OCI-LY7 (cell line): ENCODE results near the gene SNAPIN. TPM values are rescaled to one million over a fixed set of nuclear protein-coding genes. Genes with fewer than 3 reads are reported as not detected.

Experiments
- BruUV-seq: library from RNA; stranded (reverse); fragments of 400-500 nt; replicated peaks from 2 replicates; lab custom pipeline; 2021; lab: Mats Ljungman, UMichigan
- CTCF ChIA-PET: fragments of 300-600 bp; sonication (Branson Sonifier 250); formaldehyde crosslinking; loops from one replicate; lab custom pipeline; 2022; ENCODE audit warnings: antibody characterized with exemption; ENCODE audit not compliant: unreplicated experiment; lab: Charles Lee
- POLR2A ChIA-PET: fragments of 300-600 bp; sonication (Branson Sonifier 250); formaldehyde crosslinking; loops from one replicate; lab custom pipeline; 2022; ENCODE audit warnings: antibody characterized with exemption; lab: Charles Lee
- DNase-seq: peaks from one replicate; pipeline ENCODE4 v3.0.0-alpha.2; 2015; ENCODE audit warnings: low spot score
- H2AFZ ChIP-seq: fragments of 200-600 bp; sonication (generic), shearing (Covaris generic); 2 replicates; pipeline ENCODE4 v1.6.1; 2014; ENCODE audit warnings: mild to moderate bottlenecking, antibody characterized with exemption, low read length, moderate library complexity
- H3K27ac ChIP-seq: fragments of 200-600 bp; sonication (generic); 2 replicates; pipeline ENCODE4 v1.5.1; 2014; ENCODE audit warnings: mixed run types, low read depth, mild to moderate bottlenecking, moderate library complexity, low read length, inconsistent platforms; ENCODE audit not compliant: poor library complexity, severe bottlenecking
- H3K36me3 ChIP-seq: fragments of 200-600 bp; sonication (generic); 2 replicates; pipeline ENCODE4 v1.6.1; 2014; ENCODE audit warnings: mild to moderate bottlenecking, antibody characterized with exemption, low read length, moderate library complexity, mixed read lengths; ENCODE audit not compliant: insufficient read depth
- H3K4me1 ChIP-seq: fragments of 200-600 bp; sonication (generic); 2 replicates; pipeline ENCODE4 v1.5.1; 2014; ENCODE audit warnings: mild to moderate bottlenecking, low read length; ENCODE audit not compliant: insufficient read depth, poor library complexity, severe bottlenecking
- H3K4me2 ChIP-seq: fragments of 200-600 bp; sonication (generic); 2 replicates; pipeline ENCODE4 v1.6.1; 2014; ENCODE audit warnings: mild to moderate bottlenecking, low read length
- H3K4me3 ChIP-seq: fragments of 200-600 bp; sonication (generic); 2 replicates; pipeline ENCODE4 v1.5.1; 2014; ENCODE audit warnings: mild to moderate bottlenecking, low read depth, low read length; ENCODE audit not compliant: poor library complexity, severe bottlenecking
- H3K79me2 ChIP-seq: fragments of 200-600 bp; sonication (generic); 2 replicates; pipeline ENCODE4 v1.6.1; 2016; ENCODE audit warnings: low read depth, mild to moderate bottlenecking, low read length, moderate library complexity, mixed read lengths; ENCODE audit not compliant: insufficient read depth
- H3K9me2 ChIP-seq: fragments of 200-600 bp; sonication (generic); 2 replicates; pipeline ENCODE4 v1.6.1; 2016; ENCODE audit warnings: mild to moderate bottlenecking, low read length, mixed read lengths; ENCODE audit not compliant: insufficient read depth
- H3K9me3 ChIP-seq: fragments of 200-600 bp; sonication (generic); 2 replicates; pipeline ENCODE4 v1.6.1; 2014; ENCODE audit warnings: mild to moderate bottlenecking, mixed run types, low read length, mixed read lengths
- H4K20me1 ChIP-seq: fragments of 200-600 bp; sonication (generic); 2 replicates; pipeline ENCODE4 v1.6.1; 2014; ENCODE audit warnings: mild to moderate bottlenecking, antibody characterized with exemption, low read length, moderate library complexity, mixed read lengths; ENCODE audit not compliant: insufficient read depth
- CTCF ChIP-seq: fragments of 200-600 bp; sonication (generic); conservative IDR thresholded peaks from 2 replicates; pipeline ENCODE4 v1.5.1; 2014; ENCODE audit warnings: mild to moderate bottlenecking, antibody characterized with exemption, low read length, moderate library complexity, mixed read lengths
- EZH2phosphoT487 ChIP-seq: fragments of 200-600 bp; sonication (generic); IDR thresholded peaks from 2 replicates; pipeline ENCODE4 v1.6.1; 2018; ENCODE audit warnings: low read depth, borderline replicate concordance, mild to moderate bottlenecking, mixed run types, antibody characterized with exemption, low read length, moderate library complexity, mixed read lengths
- intact Hi-C: fragments of 100-400 bp; cut with micrococcal nuclease; formaldehyde crosslinking; loops from one replicate; pipeline ENCODE4 v1.10.0; 2022; ENCODE audit not compliant: unreplicated experiment
- total RNA-seq, 2 experiments: library from RNA; depleted of rRNA in 1 of 2; stranded (reverse); fragments of >200 nt in 1 of 2; shearing (Covaris generic) in 1 of 2; gene quantifications; 2 replicates each; pipeline ENCODE4 v1.2.3, GENCODE V29; 2014 to 2022

SNAPIN gene
- total RNA-seq, 2 experiments from 2014 or later = 31.1 to 44.5 TPM

- TF ChIP-seq CTCF = no peak
- no peak for TF ChIP-seq EZH2phosphoT487
- no peaks in the 10 kb centered on the region for H3K79me2 ChIP-seq
- H3K4me1 ChIP-seq = peaks cover 5% of the 10 kb centered on the region
- no peak overlapping the region for H3K4me2 ChIP-seq
- H3K36me3 ChIP-seq = no peaks in the 10 kb centered on the region
- no peaks in the 10 kb centered on the region for H3K9me2 ChIP-seq
- no peak overlapping the region for H2AFZ ChIP-seq
- intact Hi-C loops = no loop called here
- ChIA-PET POLR2A (interaction anchor here (0.6 to 1.4 kb wide), 2 partner anchors 18 to 21 kb away, joined by 4 to 5 read pairs; no protein-coding TSS in a partner anchor), CTCF (interaction anchor here (0.5 kb wide), 1 partner anchor 75 kb away, joined by 3 read pairs; no protein-coding TSS in a partner anchor)
- H3K9me3 ChIP-seq = no peaks in the 10 kb centered on the region
- DNase-seq = no peak
- no peaks in the 10 kb centered on the region for H4K20me1 ChIP-seq
- BruUV-seq = no TSS peak
- H3K27ac ChIP-seq = no peak overlapping the region
- no peak overlapping the region for H3K4me3 ChIP-seq
These were observed 44.2 kb upstream of the SNAPIN start for GRCh38 chr1:153614189-153614900.

GRCh38 chr1:153614906-153615305, 43.6 kb upstream of the SNAPIN start:
- no peak overlapping the region for H3K27ac ChIP-seq
- H2AFZ ChIP-seq = no peak overlapping the region
- no peaks in the 10 kb centered on the region for H3K79me2 ChIP-seq
- BruUV-seq = no TSS peak
- H3K4me2 ChIP-seq = no peak overlapping the region
- H3K36me3 ChIP-seq = peaks cover 5% of the 10 kb centered on the region; the same call in 1 of the 2 replicates
- no peak for TF ChIP-seq CTCF
- no peak for TF ChIP-seq EZH2phosphoT487
- intact Hi-C loops = no loop called here
- H4K20me1 ChIP-seq = no peaks in the 10 kb centered on the region
- no peaks in the 10 kb centered on the region for H3K9me3 ChIP-seq
- ChIA-PET POLR2A (interaction anchor here (0.6 to 1.4 kb wide), 2 partner anchors 20 to 118 kb away, joined by 3 to 5 read pairs; no protein-coding TSS in a partner anchor), CTCF (interaction anchor here (0.5 kb wide), 1 partner anchor 74 kb away, joined by 3 read pairs; no protein-coding TSS in a partner anchor)
- H3K9me2 ChIP-seq = no peaks in the 10 kb centered on the region
- DNase-seq = no peak
- peaks cover 5% of the 10 kb centered on the region for H3K4me1 ChIP-seq
- H3K4me3 ChIP-seq = no peak overlapping the region

DNA sequence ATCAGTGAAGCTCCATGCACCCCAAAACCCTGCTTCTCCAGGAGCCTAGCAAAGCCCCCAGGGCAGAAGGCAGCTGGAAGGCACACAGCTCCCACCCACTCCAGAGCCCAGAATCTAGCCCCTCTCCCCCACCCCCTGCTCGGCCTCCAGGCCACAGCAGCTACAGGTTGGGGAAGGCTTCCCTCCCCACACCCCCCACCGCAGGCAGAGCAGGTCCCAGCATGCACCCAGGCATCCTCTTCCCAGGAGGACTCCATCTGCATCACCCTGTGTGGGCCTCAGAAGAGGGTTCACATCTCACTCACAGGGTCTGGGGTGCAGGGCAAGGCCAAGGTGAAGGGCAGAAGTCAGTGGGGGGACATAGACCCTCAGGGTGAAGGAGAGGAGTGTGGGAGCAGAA, 43.1 kb upstream of the SNAPIN start:
- ChIA-PET CTCF (interaction anchor here (0.6 kb wide), 1 partner anchor 28 kb away, joined by 3 read pairs; no protein-coding TSS in a partner anchor), POLR2A (interaction anchor here (0.6 to 1.4 kb wide), 2 partner anchors 19 to 118 kb away, joined by 3 to 5 read pairs; no protein-coding TSS in a partner anchor)
- Histone ChIP-seq H3K79me2 (no peaks in the 10 kb centered on the region), H2AFZ (no peak overlapping the region), H3K4me1 (peaks cover 5% of the 10 kb centered on the region), H3K4me3 (no peak overlapping the region), H4K20me1 (no peaks in the 10 kb centered on the region), H3K9me2 (no peaks in the 10 kb centered on the region), H3K36me3 (peaks cover 5% of the 10 kb centered on the region; the same call in 1 of the 2 replicates), H3K4me2 (no peak overlapping the region), H3K27ac (no peak overlapping the region), H3K9me3 (no peaks in the 10 kb centered on the region)
- BruUV-seq = no TSS peak
- no peak for TF ChIP-seq CTCF
- TF ChIP-seq EZH2phosphoT487 = no peak
- intact Hi-C loops = no loop called here
- DNase-seq = no peak
